NT2/D1 (cell line): ENCODE measurements around the gene NRN1.

Source experiments
- YY1 ChIP-seq: IDR thresholded peaks from 2 replicates; pipeline ENCODE4 v1.6.1; 2011; ENCODE audit not compliant: insufficient read length, insufficient read depth
- ZNF274 ChIP-seq: IDR thresholded peaks from 2 replicates; pipeline ENCODE4 v1.6.1; 2011; ENCODE audit warnings: mild to moderate bottlenecking, low read depth, low read length

DNA sequence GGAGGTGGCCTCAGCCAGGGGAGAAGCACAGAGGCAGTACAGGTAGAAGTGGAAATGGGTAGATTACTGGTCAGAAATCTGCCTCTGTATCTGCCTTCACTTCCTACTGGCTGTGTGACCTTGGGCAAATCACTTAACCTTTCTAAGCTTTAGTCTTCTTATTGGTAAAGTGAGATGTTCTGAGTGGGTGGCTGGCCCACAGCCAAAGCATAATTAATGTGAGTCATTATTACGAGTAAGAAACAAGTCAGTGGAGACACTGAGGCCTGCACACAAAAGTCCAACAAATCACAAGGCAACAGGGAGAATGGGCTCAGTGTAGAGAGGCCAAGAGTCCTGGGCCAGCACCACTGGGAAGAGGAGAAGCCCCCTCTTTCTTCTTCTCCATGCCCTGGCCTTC is 39.1 kb downstream of the NRN1 start:
- TF ChIP-seq ZNF274: no peak
- TF ChIP-seq YY1: no peak
